Peyer's patch (tissue), 4 donors: ENCODE data around the gene THSD7A.

ENCODE experiments used
- CTCF ChIP-seq, 6 experiments: fragments of 450-650 bp in 4 of 6; fragments of 200-600 bp in 2 of 6; sonication (generic) in 1 of 6; IDR thresholded peaks; one replicate each; pipeline ENCODE4 v1.5.1; 2017 to 2019; ENCODE audit warnings: antibody characterized with exemption in 6 of 6, mild to moderate bottlenecking in 3 of 6, moderate library complexity in 1 of 6
- POLR2A ChIP-seq, 2 donors: fragments of 450-650 bp; IDR thresholded peaks; one replicate each; pipeline ENCODE4 v1.5.1; 2017; ENCODE audit warnings: antibody characterized with exemption in 2 of 2, mild to moderate bottlenecking in 2 of 2, moderate library complexity in 2 of 2

GRCh38 chr7:11434366-11434765, 397.6 kb downstream of the THSD7A start:
- TF ChIP-seq CTCF (IDR thresholded peaks at IDR 0.05), result no peak
- no peak for TF ChIP-seq POLR2A (IDR thresholded peaks at IDR 0.05)
